HG02571 (cell line): Measurements from ENCODE around the gene LGALS1.
A peak's percentile ranks its signal among the peaks of the same experiment; 100 is the strongest.

Source experiments
- ATAC-seq: cut with Tn5 transposase; IDR thresholded peaks from one replicate; pipeline ENCODE4 v1.9.1; 2021; ENCODE audit warnings: mild to moderate bottlenecking, moderate library complexity; ENCODE audit not compliant: unreplicated experiment

LGALS1 gene

GRCh38 chr22:37661160-37661924 lies 14.1 kb upstream of the LGALS1 start:
- ATAC-seq, result no peak

- ATAC-seq, result no peak
Observed at GRCh38 chr22:37662039-37662438, 13.4 kb upstream of the LGALS1 start.

- no peak for ATAC-seq
Observed at GRCh38 chr22:37663521-37664140, 11.8 kb upstream of the LGALS1 start.

GRCh38 chr22:37664249-37665101 lies 11.0 kb upstream of the LGALS1 start:
- no peak for ATAC-seq

- no peak for ATAC-seq
Observed at GRCh38 chr22:37665487-37665886, 9.9 kb upstream of the LGALS1 start.

GRCh38 chr22:37669586-37669985 lies 5.8 kb upstream of the LGALS1 start:
- no peak for ATAC-seq

- no peak for ATAC-seq
Observed at GRCh38 chr22:37672206-37672919, 3.1 kb upstream of the LGALS1 start.

GRCh38 chr22:37672920-37673455 lies 2.4 kb upstream of the LGALS1 start:
- ATAC-seq, result no peak

- no peak for ATAC-seq
Observed at GRCh38 chr22:37674248-37674647, 1.2 kb upstream of the LGALS1 start.

- ATAC-seq, result no peak
Observed at GRCh38 chr22:37675930-37676735, 697 bp downstream of the LGALS1 start.

GRCh38 chr22:37676736-37677492 lies 1.5 kb downstream of the LGALS1 start:
- ATAC-seq, result peak; percentile 39

GRCh38 chr22:37677493-37677974 lies 2.1 kb downstream of the LGALS1 start:
- ATAC-seq, result peak; percentile 2

- ATAC-seq, result no peak
Observed at GRCh38 chr22:37678372-37678771, 2.9 kb downstream of the LGALS1 start.

GRCh38 chr22:37679670-37680069 lies 4.2 kb downstream of the LGALS1 start:
- ATAC-seq, result no peak

- ATAC-seq, result no peak
Observed at GRCh38 chr22:37680191-37680851, 4.9 kb downstream of the LGALS1 start.

GRCh38 chr22:37681001-37681424 lies 5.6 kb downstream of the LGALS1 start:
- ATAC-seq, result no peak

GRCh38 chr22:37681556-37682049 lies 6.2 kb downstream of the LGALS1 start:
- no peak for ATAC-seq
